K562 (cell line): ENCODE measurements around the gene HAP1. TPM values are rescaled to one million over a fixed set of nuclear protein-coding genes. Genes with fewer than 3 reads are reported as not detected.

ENCODE experiments used
- ATAC-seq: fragments of 200-7000 bp; cut with Tn5 transposase; 3 replicates; pipeline ENCODE4 v1.9.1; 2020; ENCODE audit warnings: moderate library complexity
- BruUV-seq: library from RNA; stranded (reverse); fragments of 400-500 nt; replicated peaks from 2 replicates; lab custom pipeline; 2021; lab: Mats Ljungman, UMichigan
- CTCF ChIA-PET: fragments of 300-600 bp; formaldehyde crosslinking; extraction: SDS; loops from one replicate; lab custom pipeline; 2021; ENCODE audit warnings: low intra/inter-chr PET ratio; lab: Yijun Ruan, JAX
- POLR2A ChIA-PET: fragments of 300-600, 350-650 bp; sonication (Branson Sonifier 250); formaldehyde crosslinking; extraction: SDS; loops from one replicate; lab custom pipeline; 2021; ENCODE audit warnings: antibody characterized with exemption, inconsistent platforms; lab: Yijun Ruan, JAX
- DNase-seq, 4 experiments: peaks; one replicate each; pipeline versions ENCODE4 v3.0.0 to v3.0.0-alpha.2; 2011 to 2018; ENCODE audit warnings: low spot score in 3 of 4, mixed read lengths in 3 of 4; ENCODE audit errors: extremely low read depth in 1 of 4
- FAIRE-seq: peaks from 2 replicates; lab custom pipeline; 2011; peaks lifted over from hg19 to GRCh38; lab: Jason Lieb, UNC
- H2AFZ ChIP-seq: 2 replicates; pipeline ENCODE4 v1.6.0; 2011; ENCODE audit warnings: low read depth, low read length, control low read depth, inconsistent platforms
- H3K27ac ChIP-seq: fragments of 200-600 bp; 3 replicates; pipeline ENCODE4 v1.8.0; 2011; ENCODE audit warnings: low read depth, mild to moderate bottlenecking, control low read depth, inconsistent platforms, low read length, moderate library complexity, mixed read lengths; ENCODE audit errors: extremely low read depth
- H3K27me3 ChIP-seq, 2 experiments: fragments of 300-600 bp in 1 of 2; 2 replicates in 1 of 2; 3 replicates in 1 of 2; pipeline versions ENCODE4 v1.6.0 to v1.8.0; 2011; ENCODE audit warnings: inconsistent platforms in 2 of 2, low read length in 2 of 2, mild to moderate bottlenecking in 1 of 2, mixed read lengths in 1 of 2, moderate library complexity in 1 of 2; ENCODE audit not compliant: control insufficient read depth in 2 of 2, insufficient read depth in 2 of 2
- H3K36me3 ChIP-seq: fragments of 300-600 bp; 3 replicates; pipeline ENCODE4 v1.8.0; 2011; ENCODE audit warnings: mild to moderate bottlenecking, low read length, inconsistent platforms; ENCODE audit not compliant: control insufficient read depth, insufficient read depth
- H3K4me1 ChIP-seq, 2 experiments: fragments of 200-600 bp in 1 of 2; replicated peaks in 1 of 2; 2 replicates in 1 of 2; 3 replicates in 1 of 2; pipeline versions ENCODE4 v1.5.1 to v1.8.0; 2011; ENCODE audit warnings: inconsistent platforms in 2 of 2, low read length in 2 of 2, mild to moderate bottlenecking in 1 of 2, mixed read lengths in 1 of 2, moderate library complexity in 1 of 2; ENCODE audit not compliant: control insufficient read depth in 2 of 2, insufficient read depth in 2 of 2
- H3K4me2 ChIP-seq: 2 replicates; pipeline ENCODE4 v1.6.1; 2011; ENCODE audit warnings: low read length, control low read depth, inconsistent platforms, mixed read lengths; ENCODE audit not compliant: insufficient read depth
- H3K4me3 ChIP-seq: fragments of 200-600 bp; sonication (generic), shearing (Covaris generic); 2 replicates; pipeline ENCODE4 v1.5.1; 2016; ENCODE audit warnings: control low read depth, inconsistent platforms
- H3K79me2 ChIP-seq: fragments of 200-600 bp; 3 replicates; pipeline ENCODE4 v1.8.0; 2011; ENCODE audit warnings: low read length, inconsistent platforms; ENCODE audit not compliant: control insufficient read depth, insufficient read depth
- H3K9ac ChIP-seq, 2 experiments: 2 replicates each; pipeline versions ENCODE4 v1.6.0 to v1.6.1; 2011; ENCODE audit warnings: low read depth in 2 of 2, low read length in 2 of 2, control low read depth in 1 of 2, inconsistent platforms in 1 of 2, mild to moderate bottlenecking in 1 of 2, mixed read lengths in 1 of 2; ENCODE audit not compliant: insufficient read depth in 1 of 2
- H3K9me1 ChIP-seq: one replicate; pipeline ENCODE4 v1.6.0; 2011; ENCODE audit warnings: inconsistent platforms, mild to moderate bottlenecking, low read length, moderate library complexity; ENCODE audit not compliant: control insufficient read depth, insufficient read depth
- H3K9me3 ChIP-seq: replicated peaks from 2 replicates; pipeline ENCODE4 v1.5.1; 2011; ENCODE audit warnings: low read depth, low read length, inconsistent platforms; ENCODE audit not compliant: control insufficient read depth, insufficient read depth
- H4K20me1 ChIP-seq: replicated peaks from 2 replicates; pipeline ENCODE4 v1.6.1; 2011; ENCODE audit warnings: low read length, inconsistent platforms, mixed read lengths; ENCODE audit not compliant: control insufficient read depth, insufficient read depth
- CEBPB ChIP-seq: fragments of 450-650 bp; IDR thresholded peaks from 2 replicates; pipeline ENCODE4 v1.6.1; 2016; ENCODE audit warnings: missing genetic modification characterization, missing compliant biosample characterization
- HMGN3 ChIP-seq: IDR thresholded peaks from 2 replicates; pipeline ENCODE4 v1.6.1; 2011; ENCODE audit warnings: borderline replicate concordance, low read depth, mild to moderate bottlenecking, mixed read lengths, low read length; ENCODE audit not compliant: insufficient read length; ENCODE audit errors: extremely low read depth
- WGBS: fragments of 100-300 bp; shearing (Covaris generic); methylation state at CpG from one replicate; pipeline ENCODE4 v1.1.6; 2016; ENCODE audit warnings: low coverage, mixed read lengths; ENCODE audit not compliant: insufficient coverage; ENCODE audit errors: missing lambda C conversion rate; 5-methylcytosine and 5-hydroxymethylcytosine counted together
- in situ Hi-C: fragments of 300-500 bp; cut with MboI; formaldehyde crosslinking; loops from 4 replicates; pipeline ENCODE4 v1.15.0; 2018; ENCODE audit warnings: inconsistent platforms, mixed read lengths
- intact Hi-C: fragments of 100-400 bp; cut with micrococcal nuclease; formaldehyde crosslinking; loops from 2 replicates; pipeline ENCODE4 v1.14.2; 2022
- polyA plus RNA-seq, 8 experiments: library from polyadenylated mRNA; depleted of rRNA in 4 of 8; stranded (reverse) in 5 of 8; unstranded in 3 of 8; fragments of >200 nt; fragmentation: Nextera tagmentation in 2 of 8; fragmentation: Illumina TruSeq in 1 of 8; extraction: Ambion mirVana in 2 of 8; extraction: Trizol in 1 of 8; gene quantifications; 2 replicates each; pipeline versions ENCODE4 v1.2.1 to v1.2.3, GENCODE V29; 2011 to 2014; ENCODE audit warnings: inconsistent platforms in 1 of 8, missing spikeins in 1 of 8
- total RNA-seq, 7 experiments: library from RNA; depleted of rRNA in 6 of 7; stranded (reverse); fragments of >200 nt in 6 of 7; fragmentation: Illumina TruSeq in 2 of 7; extraction: Trizol in 2 of 7; gene quantifications; 2 replicates each; pipeline versions ENCODE4 v1.2.1 to v1.2.3, GENCODE V29; 2011 to 2021; ENCODE audit warnings: low replicate concordance in 1 of 7

Gene HAP1
- total and polyA plus RNA-seq, 9 of the 15 experiments (the other 6 are each of a cell fraction or from before 2014, with no cell fraction given): under 0.01 to 0.09 (median 0.04) TPM; not detected in 6

DNA sequence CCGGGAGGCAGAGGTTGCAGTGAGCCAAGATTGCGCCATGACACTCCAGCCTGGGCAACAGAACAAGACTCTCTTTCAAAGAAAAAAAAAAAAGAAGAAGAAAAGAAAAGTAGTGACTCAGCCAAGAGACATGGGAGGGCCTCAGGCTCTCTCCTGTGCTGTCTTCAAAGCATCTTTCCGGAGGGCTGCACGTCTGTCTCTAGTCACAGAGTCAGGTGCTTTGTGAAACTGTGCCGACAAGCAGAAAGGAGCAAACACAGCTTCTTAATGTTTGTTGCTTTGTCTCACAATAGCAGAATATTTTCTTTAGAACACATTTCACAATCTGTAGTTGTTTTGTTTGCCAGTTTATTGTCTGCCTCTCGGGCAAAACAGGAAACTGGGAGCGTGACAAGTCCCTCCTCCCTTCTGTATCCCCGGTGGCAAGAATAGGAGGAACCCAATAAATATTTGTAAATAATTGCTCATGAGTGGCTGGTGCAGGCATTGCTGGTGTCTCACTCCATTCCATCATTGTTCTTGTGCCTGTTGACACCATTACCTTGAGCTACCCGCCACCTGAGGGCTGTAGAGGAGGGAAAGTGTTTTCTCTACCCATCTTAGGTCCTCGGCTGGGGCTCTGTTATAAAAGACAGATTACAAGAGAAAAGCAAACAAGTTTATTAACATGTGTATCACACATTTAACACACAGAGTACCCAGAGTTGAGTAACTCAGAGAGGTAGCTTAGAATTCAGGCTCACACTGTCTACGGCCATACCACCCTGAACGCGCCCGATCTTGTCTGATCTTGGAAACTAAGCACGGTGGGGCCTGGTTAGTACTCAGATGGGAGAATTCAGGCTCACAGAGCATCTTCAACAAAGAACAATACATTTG is 16.8 kb downstream of the HAP1 start:
- Histone ChIP-seq H3K9ac (no peak overlapping the region; a peak in 1 of 4 replicates), H2AFZ (peak overlapping the region; percentile 20), H3K4me3 (no peak overlapping the region), H3K79me2 (no peaks in the 10 kb centered on the region), H3K9me1 (no peaks in the 10 kb centered on the region), H3K4me1 (0 out of 5 replicates have a peak, but pooled peaks cover 0 to 3% of the 10 kb centered on the region in 2 experiments), H3K4me2 (no peak overlapping the region), H3K9me3 (no peaks in the 10 kb centered on the region), H4K20me1 (no peaks in the 10 kb centered on the region), H3K27me3 (peaks cover 7 to 11% of the 10 kb centered on the region in 2 experiments; a peak in 4 of 5 replicates), H3K27ac (no peak overlapping the region), H3K36me3 (no peaks in the 10 kb centered on the region)
- FAIRE-seq: no peak
- DNase-seq: no peak
- TF ChIP-seq HMGN3 (no peak), CEBPB (tag) (0 out of 2 replicates have a peak, but pooled peaks have one; percentile 19)
- ATAC-seq: 0 out of 3 replicates have a peak, but pooled peaks have one; percentile 32
- in situ Hi-C loops: no loop called here
- WGBS: 39% methylated on average over 14 of the region's 15 CpGs
- ChIA-PET POLR2A (interaction anchor here (0.7 to 7.8 kb wide), 4 partner anchors 11 to 353 kb away, joined by 3 to 76 read pairs (median 4); partner anchors contain the start of gene EIF1), CTCF (no interaction called here)
- intact Hi-C loops: no loop called here
- no TSS peak for BruUV-seq
